ENCODE results near the gene RFX8.
"Not testable (repeated sequence)": the region's sequence is repeated elsewhere in the genome, so short reads cannot be mapped to it uniquely, and the experiment has no call there.

The RFX8 gene

GRCh38 chr2:101372792-101373191, 102.1 kb downstream of the RFX8 start:
- DNase-seq: no peak

GRCh38 chr2:101371636-101372035, 103.3 kb downstream of the RFX8 start:
- no peak for DNase-seq

- DNase-seq: no peak
These were observed 105.8 kb downstream of the RFX8 start for GRCh38 chr2:101369100-101369499.

GRCh38 chr2:101368376-101368775, 106.5 kb downstream of the RFX8 start:
- DNase-seq: no peak

- DNase-seq: no peak
These were observed 107.4 kb downstream of the RFX8 start for GRCh38 chr2:101367508-101367907.

GRCh38 chr2:101364878-101365277, 110.0 kb downstream of the RFX8 start:
- DNase-seq: no peak

GRCh38 chr2:101362777-101363176, 112.1 kb downstream of the RFX8 start:
- DNase-seq: no peak

GRCh38 chr2:101362316-101362715, 112.6 kb downstream of the RFX8 start:
- no peak for DNase-seq

GRCh38 chr2:101361522-101361921, 113.4 kb downstream of the RFX8 start:
- DNase-seq: peak; percentile 25

- no peak for DNase-seq
These were observed 113.8 kb downstream of the RFX8 start for GRCh38 chr2:101361121-101361520.

GRCh38 chr2:101360232-101360631, 114.7 kb downstream of the RFX8 start:
- no peak for DNase-seq

GRCh38 chr2:101359410-101359954, 115.4 kb downstream of the RFX8 start:
- no peak for DNase-seq

GRCh38 chr2:101357376-101357775, 117.5 kb downstream of the RFX8 start:
- no peak for DNase-seq

GRCh38 chr2:101356521-101356920, 118.4 kb downstream of the RFX8 start:
- DNase-seq: no peak

- DNase-seq: no peak
These were observed 118.9 kb downstream of the RFX8 start for GRCh38 chr2:101356055-101356454.

- no peak for DNase-seq
These were observed 119.4 kb downstream of the RFX8 start for GRCh38 chr2:101355401-101356054.

GRCh38 chr2:101354420-101355311, 120.2 kb downstream of the RFX8 start:
- no peak for DNase-seq

- not testable (repeated sequence) for DNase-seq
These were observed 122.3 kb downstream of the RFX8 start for GRCh38 chr2:101352631-101353030.

- no peak for DNase-seq
These were observed 123.7 kb downstream of the RFX8 start for GRCh38 chr2:101351207-101351606.

GRCh38 chr2:101349893-101350662, 124.8 kb downstream of the RFX8 start:
- no peak for DNase-seq

- DNase-seq: no peak
These were observed 126.0 kb downstream of the RFX8 start for GRCh38 chr2:101348883-101349282.

All from stimulated activated CD4-positive, alpha-beta T cell treated with anti-CD3 and anti-CD28 coated beads, Interleukin-15, amount 100 ng/mL, for 24 hours (primary cell).